Activated naive CD8-positive, alpha-beta T cell treated with anti-CD3 and anti-CD28 coated beads, Interleukin-2, amount 50 U/mL, for 24 hours (primary cell): Measurements from ENCODE around the gene ALS2.
A peak's percentile ranks its signal among the peaks of the same experiment; 100 is the strongest.
"Not testable (repeated sequence)": the region's sequence is repeated elsewhere in the genome, so short reads cannot be mapped to it uniquely, and the experiment has no call there.

ENCODE experiments used
- ATAC-seq: fragments of 150-1000 bp; cut with Tn5 transposase; one replicate; pipeline ENCODE4 v1.10.0; 2021
- DNase-seq: peaks from one replicate; pipeline ENCODE4 v3.0.0; 2021
- H3K27ac Mint-ChIP-seq: one replicate; pipeline ENCODE4 v1.8.0; 2021; ENCODE audit warnings: mild to moderate bottlenecking, mixed read lengths
- H3K27me3 Mint-ChIP-seq: one replicate; pipeline ENCODE4 v1.8.0; 2021; ENCODE audit warnings: mixed read lengths
- H3K36me3 Mint-ChIP-seq: one replicate; pipeline ENCODE4 v1.8.0; 2021; ENCODE audit warnings: low read depth, mixed read lengths
- H3K4me1 Mint-ChIP-seq: one replicate; pipeline ENCODE4 v1.8.0; 2021; ENCODE audit warnings: mixed read lengths
- H3K4me3 Mint-ChIP-seq: one replicate; pipeline ENCODE4 v1.8.0; 2021; ENCODE audit warnings: mild to moderate bottlenecking, moderate library complexity, mixed read lengths
- H3K9me3 Mint-ChIP-seq: one replicate; pipeline ENCODE4 v1.8.0; 2021; ENCODE audit warnings: mixed read lengths

ALS2 gene

GRCh38 chr2:201780674-201781493, at the start of gene ALS2:
Gene ALS2, minus strand, starts transcription at chr2:201780933. Its CDS starts 12,048 bp downstream, at chr2:201768885.
- no peaks in the 10 kb centered on the region for H3K36me3 Mint-ChIP-seq
- H3K4me1 Mint-ChIP-seq, result peaks cover 29% of the 10 kb centered on the region
- H3K4me3 Mint-ChIP-seq, result peak within 1 kb of the TSS; percentile 89
- ATAC-seq (peak; percentile 94), DNase-seq (peak; percentile 94)
- no peaks in the 10 kb centered on the region for H3K9me3 Mint-ChIP-seq
- H3K27ac Mint-ChIP-seq, result peak within 1 kb of the TSS; percentile 92
- peaks cover 6% of the 10 kb centered on the region for H3K27me3 Mint-ChIP-seq

- no peaks in the 10 kb centered on the region for H3K36me3 Mint-ChIP-seq
- peaks cover 10% of the 10 kb centered on the region for H3K27me3 Mint-ChIP-seq
- DNase-seq (no peak), ATAC-seq (no peak)
- no peak overlapping the region for H3K4me3 Mint-ChIP-seq
- H3K9me3 Mint-ChIP-seq, result no peaks in the 10 kb centered on the region
- H3K27ac Mint-ChIP-seq, result no peak overlapping the region
- H3K4me1 Mint-ChIP-seq, result no peaks in the 10 kb centered on the region
Measured at GRCh38 chr2:201828220-201828619, 47.5 kb upstream of the ALS2 start.

GRCh38 chr2:201827621-201828020, 46.9 kb upstream of the ALS2 start:
- DNase-seq (no peak), ATAC-seq (no peak)
- H3K27me3 Mint-ChIP-seq, result peaks cover 10% of the 10 kb centered on the region
- H3K36me3 Mint-ChIP-seq, result no peaks in the 10 kb centered on the region
- H3K4me1 Mint-ChIP-seq, result no peaks in the 10 kb centered on the region
- no peak overlapping the region for H3K27ac Mint-ChIP-seq
- H3K9me3 Mint-ChIP-seq, result no peaks in the 10 kb centered on the region
- no peak overlapping the region for H3K4me3 Mint-ChIP-seq

GRCh38 chr2:201824212-201824611, 43.5 kb upstream of the ALS2 start:
- ATAC-seq, result no peak

GRCh38 chr2:201821080-201821479, 40.3 kb upstream of the ALS2 start:
- Mint-ChIP-seq H3K4me1 (no peaks in the 10 kb centered on the region), H3K9me3 (no peaks in the 10 kb centered on the region), H3K36me3 (no peaks in the 10 kb centered on the region), H3K27me3 (peaks cover 7% of the 10 kb centered on the region), H3K4me3 (no peak overlapping the region), H3K27ac (no peak overlapping the region)
- ATAC-seq (no peak), DNase-seq (no peak)

More at GRCh38 chr2:201824212-201824611, 43.5 kb upstream of the ALS2 start:
- H3K27ac Mint-ChIP-seq, result no peak overlapping the region
- no peak overlapping the region for H3K4me3 Mint-ChIP-seq
- no peaks in the 10 kb centered on the region for H3K9me3 Mint-ChIP-seq
- no peaks in the 10 kb centered on the region for H3K36me3 Mint-ChIP-seq
- no peak for DNase-seq
- no peaks in the 10 kb centered on the region for H3K4me1 Mint-ChIP-seq
- H3K27me3 Mint-ChIP-seq, result peaks cover 9% of the 10 kb centered on the region

- no peak overlapping the region for H3K27ac Mint-ChIP-seq
- no peaks in the 10 kb centered on the region for H3K36me3 Mint-ChIP-seq
- H3K9me3 Mint-ChIP-seq, result no peaks in the 10 kb centered on the region
- DNase-seq (no peak), ATAC-seq (no peak)
- H3K4me1 Mint-ChIP-seq, result no peaks in the 10 kb centered on the region
- peaks cover 7% of the 10 kb centered on the region for H3K27me3 Mint-ChIP-seq
- no peak overlapping the region for H3K4me3 Mint-ChIP-seq
Measured at GRCh38 chr2:201820383-201821007, 39.8 kb upstream of the ALS2 start.

- peaks cover 10% of the 10 kb centered on the region for H3K27me3 Mint-ChIP-seq
- no peak overlapping the region for H3K27ac Mint-ChIP-seq
- no peaks in the 10 kb centered on the region for H3K4me1 Mint-ChIP-seq
- no peaks in the 10 kb centered on the region for H3K9me3 Mint-ChIP-seq
- no peak overlapping the region for H3K4me3 Mint-ChIP-seq
- DNase-seq (no peak), ATAC-seq (no peak)
- H3K36me3 Mint-ChIP-seq, result no peaks in the 10 kb centered on the region
Measured at GRCh38 chr2:201816657-201817575, 36.2 kb upstream of the ALS2 start.

GRCh38 chr2:201813996-201814760, 33.4 kb upstream of the ALS2 start:
- peaks cover 7% of the 10 kb centered on the region for H3K27me3 Mint-ChIP-seq
- H3K36me3 Mint-ChIP-seq, result no peaks in the 10 kb centered on the region
- no peak for ATAC-seq
- H3K27ac Mint-ChIP-seq, result no peak overlapping the region
- no peaks in the 10 kb centered on the region for H3K4me1 Mint-ChIP-seq
- no peak overlapping the region for H3K4me3 Mint-ChIP-seq
- no peaks in the 10 kb centered on the region for H3K9me3 Mint-ChIP-seq
- no peak for DNase-seq

GRCh38 chr2:201810604-201811003, 29.9 kb upstream of the ALS2 start:
- H3K27ac Mint-ChIP-seq, H3K4me3 Mint-ChIP-seq, H3K4me1 Mint-ChIP-seq, DNase-seq, ATAC-seq, H3K27me3 Mint-ChIP-seq, H3K9me3 Mint-ChIP-seq, H3K36me3 Mint-ChIP-seq: not testable (repeated sequence)

- Mint-ChIP-seq H3K36me3 (no peaks in the 10 kb centered on the region), H3K9me3 (no peaks in the 10 kb centered on the region), H3K27ac (no peak overlapping the region), H3K4me1 (no peaks in the 10 kb centered on the region), H3K4me3 (no peak overlapping the region), H3K27me3 (peaks cover 5% of the 10 kb centered on the region)
- DNase-seq, result no peak
- ATAC-seq, result no peak
Measured at GRCh38 chr2:201809633-201810032, 28.9 kb upstream of the ALS2 start.

GRCh38 chr2:201808027-201808426, 27.3 kb upstream of the ALS2 start:
- Mint-ChIP-seq H3K9me3 (no peaks in the 10 kb centered on the region), H3K4me1 (no peaks in the 10 kb centered on the region), H3K36me3 (no peaks in the 10 kb centered on the region), H3K27me3 (peaks cover 8% of the 10 kb centered on the region), H3K4me3 (no peak overlapping the region), H3K27ac (no peak overlapping the region)
- DNase-seq (no peak), ATAC-seq (no peak)

GRCh38 chr2:201807452-201807999, 26.8 kb upstream of the ALS2 start:
- H3K27ac Mint-ChIP-seq, result no peak overlapping the region
- no peaks in the 10 kb centered on the region for H3K4me1 Mint-ChIP-seq
- no peaks in the 10 kb centered on the region for H3K9me3 Mint-ChIP-seq
- peaks cover 6% of the 10 kb centered on the region for H3K27me3 Mint-ChIP-seq
- ATAC-seq (no peak), DNase-seq (no peak)
- H3K4me3 Mint-ChIP-seq, result no peak overlapping the region
- H3K36me3 Mint-ChIP-seq, result no peaks in the 10 kb centered on the region

GRCh38 chr2:201806442-201807170, 25.9 kb upstream of the ALS2 start, which contains the start of gene CDK15:
Gene CDK15, plus strand, starts transcription at chr2:201806537. Its CDS starts 128 bp downstream, at chr2:201806665.
- H3K4me1 Mint-ChIP-seq, result no peaks in the 10 kb centered on the region
- H3K27ac Mint-ChIP-seq, result no peak within 1 kb of the TSS
- DNase-seq (no peak), ATAC-seq (no peak)
- no peaks in the 10 kb centered on the region for H3K36me3 Mint-ChIP-seq
- H3K9me3 Mint-ChIP-seq, result no peaks in the 10 kb centered on the region
- H3K4me3 Mint-ChIP-seq, result no peak within 1 kb of the TSS
- H3K27me3 Mint-ChIP-seq, result peaks cover 11% of the 10 kb centered on the region
